GM12892 (cell line): ENCODE measurements around the gene C1QTNF4.
"Not testable (repeated sequence)": the region's sequence is repeated elsewhere in the genome, so short reads cannot be mapped to it uniquely, and the experiment has no call there.

Experiments
- DNase-seq: peaks from one replicate; pipeline ENCODE4 v3.0.0; 2011; ENCODE audit not compliant: insufficient read length
- FAIRE-seq: peaks from 2 replicates; lab custom pipeline; 2011; peaks lifted over from hg19 to GRCh38; lab: Jason Lieb, UNC
- POLR2A ChIP-seq: IDR thresholded peaks from 2 replicates; pipeline ENCODE4 v1.6.1; 2011; ENCODE audit warnings: low read depth, low read length, control low read depth
- POLR2AphosphoS5 ChIP-seq: IDR thresholded peaks from 2 replicates; pipeline ENCODE4 v1.6.1; 2011; ENCODE audit warnings: low read depth, low read length, control low read depth
- TAF1 ChIP-seq: IDR thresholded peaks from 2 replicates; pipeline ENCODE4 v1.6.1; 2011; ENCODE audit warnings: low read depth, mild to moderate bottlenecking, control low read depth, low read length, borderline replicate concordance

C1QTNF4 gene

DNA sequence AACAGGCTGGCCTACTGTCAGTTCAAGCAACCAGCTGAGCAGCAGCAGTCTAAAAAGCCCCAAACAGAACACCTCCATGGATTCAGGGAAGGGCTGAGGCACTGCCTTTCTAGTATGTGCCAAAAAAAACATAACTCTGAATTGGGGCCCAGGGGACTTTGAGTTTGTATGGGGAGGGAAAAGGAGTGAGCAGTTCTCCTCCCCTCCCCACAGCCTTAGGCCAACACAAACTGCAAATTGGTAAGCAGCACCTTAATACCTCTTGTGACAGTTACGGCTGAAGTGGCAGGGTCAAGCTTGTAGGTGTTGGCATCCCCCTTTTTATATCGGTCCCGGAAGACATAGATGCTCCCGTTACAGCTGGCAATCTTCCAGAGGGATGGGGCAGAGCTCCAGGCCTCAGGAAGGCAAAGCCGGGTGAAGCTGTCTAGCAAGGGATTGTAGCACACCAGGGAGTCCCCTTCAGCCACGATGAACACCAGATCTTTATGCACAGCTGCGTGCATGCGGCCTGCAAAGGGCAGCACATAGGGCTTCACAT lies 21.4 kb downstream of the C1QTNF4 start:
- FAIRE-seq: no peak

DNA sequence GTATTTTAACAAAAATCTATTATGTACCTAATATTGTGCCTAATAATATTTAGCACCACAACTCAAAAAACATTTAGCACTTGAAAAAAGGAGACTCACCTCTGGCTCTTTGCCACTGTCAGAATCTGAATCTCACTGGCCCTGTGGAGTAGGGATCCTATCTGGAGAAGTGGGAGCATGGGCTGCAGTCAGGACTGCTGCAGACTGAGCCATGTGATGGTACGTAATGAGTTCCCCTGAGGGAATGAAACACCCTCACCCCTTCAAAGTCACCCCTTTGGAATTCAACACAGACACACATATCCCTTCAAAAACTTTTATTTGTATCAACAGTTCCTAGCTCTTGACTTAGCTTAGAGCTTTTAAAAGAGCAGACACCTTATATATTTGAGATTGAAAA lies 22.3 kb downstream of the C1QTNF4 start:
- DNase-seq (no peak), FAIRE-seq (no peak)
- TF ChIP-seq TAF1 (no peak), POLR2A (no peak), POLR2AphosphoS5 (no peak)

More for the DNA sequence above, 21.4 kb downstream of the C1QTNF4 start:
- TF ChIP-seq POLR2AphosphoS5 (peak; percentile 16; the same call in 1 of the 2 replicates), POLR2A (no peak), TAF1 (no peak)
- DNase-seq: no peak

DNA sequence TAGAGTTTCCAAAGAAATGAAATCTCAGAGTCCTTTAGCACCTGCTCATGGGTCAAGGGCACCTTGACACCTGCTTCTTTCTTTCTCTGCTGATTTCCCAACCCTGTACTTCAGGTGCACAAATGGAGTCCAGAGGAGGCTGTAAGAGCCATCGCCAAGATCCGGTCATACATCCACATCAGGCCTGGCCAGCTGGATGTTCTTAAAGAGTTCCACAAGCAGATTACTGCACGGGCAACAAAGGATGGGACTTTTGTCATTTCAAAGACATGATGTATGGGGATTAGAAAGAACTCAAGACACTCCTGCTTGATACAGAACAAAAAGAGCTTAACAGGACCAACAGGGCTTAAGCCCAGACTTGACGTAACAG lies 22.9 kb downstream of the C1QTNF4 start:
- DNase-seq (no peak), FAIRE-seq (no peak)
- no peak for TF ChIP-seq POLR2AphosphoS5
- TF ChIP-seq TAF1: no peak
- no peak; the same call in 1 of the 2 replicates for TF ChIP-seq POLR2A

DNA sequence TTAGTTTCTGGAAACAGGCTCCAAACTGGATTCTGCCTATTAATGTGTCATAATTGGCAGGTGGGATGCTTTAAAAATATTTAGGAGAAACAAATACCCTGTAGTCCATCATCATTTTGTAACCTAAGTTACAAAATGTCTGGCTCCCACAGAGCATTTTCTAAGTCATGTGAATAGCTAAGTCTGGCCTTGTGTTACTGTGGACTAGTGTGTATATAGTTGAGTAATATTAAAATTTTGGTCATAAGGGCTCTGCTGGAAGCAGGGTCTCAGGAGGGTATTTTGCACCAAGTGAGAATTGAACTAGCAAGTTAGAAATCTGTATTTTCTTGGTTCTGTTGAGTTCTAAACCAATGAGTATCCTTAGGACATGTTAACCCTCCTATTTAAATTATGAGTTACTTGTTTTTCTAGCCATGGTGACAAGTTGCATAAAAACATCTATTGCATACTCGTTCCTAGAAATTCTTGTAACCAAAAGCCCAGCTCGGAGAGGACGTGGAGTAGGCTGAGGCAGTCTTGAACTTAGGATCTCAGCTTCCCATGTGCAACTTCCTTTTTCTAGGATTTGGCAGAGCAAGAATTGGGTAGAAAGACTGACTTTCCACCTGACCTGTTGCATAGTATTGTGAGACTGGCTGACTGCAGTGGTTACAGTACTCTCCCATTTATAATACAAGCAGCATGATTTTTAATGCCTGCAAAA lies 23.4 kb downstream of the C1QTNF4 start:
- 0 out of 2 replicates have a peak, but pooled peaks have one; percentile 25 for TF ChIP-seq POLR2A
- TF ChIP-seq POLR2AphosphoS5: no peak
- FAIRE-seq: no peak
- no peak for DNase-seq

DNA sequence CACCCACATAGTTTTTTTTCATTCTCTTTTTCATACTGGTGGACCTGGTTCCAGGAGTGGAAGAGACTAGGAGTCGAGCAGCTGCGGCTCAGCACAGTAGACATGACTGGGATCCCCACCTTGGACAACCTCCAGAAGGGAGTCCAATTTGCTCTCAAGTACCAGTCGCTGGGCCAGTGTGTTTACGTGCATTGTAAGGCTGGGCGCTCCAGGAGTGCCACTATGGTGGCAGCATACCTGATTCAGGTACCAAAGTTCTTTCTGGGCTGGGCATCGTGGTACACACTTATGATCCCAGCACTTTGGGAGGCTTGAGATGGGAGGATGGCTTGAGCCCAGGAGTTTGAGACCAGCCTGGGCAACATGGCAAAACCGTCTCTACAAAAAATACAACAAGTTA lies 24.6 kb downstream of the C1QTNF4 start:
- DNase-seq: no peak
- FAIRE-seq: no peak
- TF ChIP-seq POLR2A: no peak
- TF ChIP-seq POLR2AphosphoS5: no peak
- no peak for TF ChIP-seq TAF1

DNA sequence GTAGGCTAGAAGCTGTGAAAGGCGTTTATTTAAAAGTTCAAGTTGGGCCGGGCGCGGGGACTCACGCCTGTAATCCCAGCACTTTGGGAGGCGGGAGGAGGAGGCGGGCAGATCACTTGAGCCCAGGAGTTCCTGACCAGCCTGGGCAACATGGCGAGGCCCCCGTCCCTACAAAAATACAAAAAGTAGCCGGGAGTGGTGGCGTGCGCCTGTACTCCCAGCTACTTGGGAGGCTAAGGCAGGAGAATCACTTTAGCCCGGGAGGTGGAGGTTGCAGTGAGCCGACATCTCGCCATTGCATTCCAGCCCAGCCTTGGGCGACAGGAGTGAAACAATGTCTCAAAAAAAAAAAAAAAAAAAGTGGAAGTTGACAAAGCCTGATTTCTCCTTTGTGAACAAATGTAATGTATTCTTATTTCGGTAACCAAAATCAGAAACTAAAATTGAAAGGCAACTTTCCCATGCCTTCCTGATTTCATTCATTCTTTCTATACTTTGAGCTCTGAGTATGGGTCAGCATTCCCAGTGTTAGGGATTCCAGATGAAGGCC lies 28.0 kb downstream of the C1QTNF4 start:
- no peak for DNase-seq
- no peak for TF ChIP-seq POLR2A
- peak; percentile 30 for FAIRE-seq

DNA sequence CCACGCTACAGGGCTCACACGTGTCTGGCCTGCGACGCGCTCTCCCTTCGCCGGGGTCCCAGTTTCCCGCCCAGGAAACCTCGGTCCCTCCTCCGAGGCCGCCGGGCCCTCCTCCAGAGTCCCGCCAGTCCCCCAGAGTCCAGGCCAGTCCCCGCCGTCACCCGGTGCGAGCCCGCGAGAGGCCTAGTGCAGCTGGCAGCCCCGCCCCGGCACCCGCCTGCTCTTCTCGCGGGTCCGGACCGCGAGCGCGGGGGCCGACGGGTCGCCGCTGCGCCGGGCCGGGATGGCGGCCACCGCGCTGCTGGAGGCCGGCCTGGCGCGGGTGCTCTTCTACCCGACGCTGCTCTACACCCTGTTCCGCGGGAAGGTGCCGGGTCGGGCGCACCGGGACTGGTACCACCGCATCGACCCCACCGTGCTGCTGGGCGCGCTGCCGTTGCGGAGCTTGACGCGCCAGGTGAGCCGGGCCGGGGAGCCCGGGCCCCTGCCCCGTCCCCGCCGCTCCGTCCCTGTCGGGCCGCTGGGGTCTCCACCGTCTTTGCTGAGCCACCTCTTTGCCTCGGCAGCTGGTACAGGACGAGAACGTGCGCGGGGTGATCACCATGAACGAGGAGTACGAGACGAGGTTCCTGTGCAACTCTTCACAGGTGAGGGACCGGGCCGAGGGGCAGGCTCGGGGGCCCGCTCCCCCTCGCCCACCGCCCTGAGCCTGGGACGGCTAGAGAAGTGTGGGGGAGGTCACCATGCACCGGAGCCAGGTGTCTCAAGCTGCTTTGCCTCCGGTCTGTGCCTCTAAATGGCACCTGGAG lies 28.7 kb downstream of the C1QTNF4 start, which contains the start of gene PTPMT1:
TSS of gene PTPMT1 (plus strand) at position 260 of the 809 bp plus-strand sequence. CDS start at position 284, 24 bp downstream.
- FAIRE-seq (peak; percentile 83), DNase-seq (peak; percentile 66)
- peak; percentile 68 for TF ChIP-seq POLR2AphosphoS5
- TF ChIP-seq POLR2A: peak; percentile 96
- TF ChIP-seq TAF1: peak; percentile 61; the same call in 1 of the 2 replicates

DNA sequence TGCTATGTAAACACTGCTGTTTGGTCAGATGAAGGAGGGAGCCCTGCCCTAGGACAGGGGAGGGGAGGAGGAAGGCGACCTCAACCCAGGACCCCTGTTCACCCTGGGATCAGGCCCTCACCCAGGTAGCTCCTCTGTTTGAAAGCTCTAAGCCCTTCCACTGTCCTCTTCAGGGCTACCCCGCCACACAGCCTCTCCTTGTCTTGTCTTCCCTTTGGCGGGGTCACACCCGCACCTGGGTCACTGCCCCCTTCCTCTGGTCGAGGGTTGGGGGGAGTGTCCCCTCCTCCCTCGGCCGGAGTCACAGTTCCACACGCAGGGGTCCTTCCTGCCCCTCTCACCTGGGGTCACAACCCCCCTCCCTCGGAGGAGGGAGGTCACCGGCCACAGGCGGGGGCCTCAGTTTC lies 29.3 kb downstream of the C1QTNF4 start:
- DNase-seq: no peak
- TF ChIP-seq POLR2AphosphoS5: no peak
- TF ChIP-seq TAF1: no peak
- no peak for TF ChIP-seq POLR2A
- FAIRE-seq: no peak

DNA sequence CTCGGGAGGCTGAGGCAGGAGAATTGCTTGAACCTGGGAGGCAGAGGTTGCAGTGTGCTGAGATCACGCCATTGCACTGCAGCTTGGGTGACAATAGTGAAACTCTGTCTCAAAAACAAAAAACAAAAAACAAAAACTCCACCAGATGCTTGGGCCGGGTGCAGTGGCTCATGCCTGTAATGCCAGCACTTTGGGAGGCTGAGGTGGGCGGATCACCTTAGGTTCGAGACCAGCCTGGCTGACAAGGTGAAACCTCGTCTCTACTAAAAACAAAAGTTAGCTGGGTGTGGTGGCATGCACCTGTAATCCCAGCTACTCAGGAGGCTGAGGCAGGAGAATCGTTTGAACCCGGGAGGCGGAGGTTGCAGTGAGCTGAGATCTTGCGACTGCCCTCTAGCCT lies 29.8 kb downstream of the C1QTNF4 start:
- DNase-seq, FAIRE-seq: not testable (repeated sequence)

DNA sequence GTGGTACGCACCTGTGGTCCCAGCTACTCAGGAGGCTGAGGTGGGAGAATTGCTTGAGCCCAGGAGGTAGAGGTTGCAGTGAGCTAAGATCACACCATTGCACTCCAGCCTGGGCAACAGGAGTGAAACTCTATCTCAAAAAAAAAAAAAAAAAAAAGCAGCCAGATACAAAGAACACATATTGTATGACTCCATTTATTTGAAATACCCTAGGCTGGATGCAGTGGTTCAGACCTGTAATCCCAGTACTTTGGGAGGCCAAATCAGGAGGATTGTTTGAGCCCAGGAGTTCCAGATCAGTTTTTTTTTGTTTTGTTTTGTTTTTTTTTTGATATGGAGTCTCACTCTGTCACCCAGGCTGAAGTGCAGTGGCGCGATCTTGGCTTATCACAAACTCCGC lies 31.8 kb downstream of the C1QTNF4 start:
- FAIRE-seq, DNase-seq: not testable (repeated sequence)

DNA sequence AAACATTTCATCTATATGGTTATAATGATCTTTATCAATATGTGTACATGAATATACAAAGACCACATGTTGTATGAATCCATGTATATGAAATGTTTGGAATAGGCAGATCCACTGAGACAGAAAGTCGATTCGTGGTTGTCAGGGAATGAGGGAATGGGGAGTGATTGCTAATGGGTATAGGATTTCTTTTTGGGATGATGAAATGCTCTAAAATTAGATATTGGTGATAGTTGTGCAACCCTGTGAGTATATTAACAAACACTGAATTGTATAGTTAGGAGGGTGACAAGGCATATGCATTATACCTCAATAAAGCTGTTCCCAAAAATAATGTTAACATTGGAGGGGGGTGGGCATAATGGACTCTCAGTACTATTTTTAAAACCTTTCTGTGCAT lies 33.8 kb downstream of the C1QTNF4 start:
- DNase-seq (no peak), FAIRE-seq (no peak)
- TF ChIP-seq TAF1 (no peak), POLR2AphosphoS5 (no peak), POLR2A (no peak)

DNA sequence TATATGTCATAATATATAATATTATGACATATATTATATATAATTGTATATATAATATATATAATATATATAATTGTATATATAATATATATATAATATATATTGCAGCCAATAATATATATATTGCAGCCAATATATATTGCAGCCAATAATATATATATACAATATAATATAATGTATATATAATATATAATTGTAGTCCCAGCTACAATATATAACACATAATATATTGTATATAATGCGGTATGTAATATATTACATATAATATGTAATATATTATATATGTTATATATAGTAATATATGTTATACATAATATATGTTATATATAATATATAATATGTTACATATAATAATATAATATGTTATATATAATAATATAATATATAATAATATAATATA lies 35.5 kb downstream of the C1QTNF4 start:
- no peak for DNase-seq
- no peak for TF ChIP-seq TAF1
- no peak for TF ChIP-seq POLR2A
- no peak for TF ChIP-seq POLR2AphosphoS5
- FAIRE-seq: no peak

DNA sequence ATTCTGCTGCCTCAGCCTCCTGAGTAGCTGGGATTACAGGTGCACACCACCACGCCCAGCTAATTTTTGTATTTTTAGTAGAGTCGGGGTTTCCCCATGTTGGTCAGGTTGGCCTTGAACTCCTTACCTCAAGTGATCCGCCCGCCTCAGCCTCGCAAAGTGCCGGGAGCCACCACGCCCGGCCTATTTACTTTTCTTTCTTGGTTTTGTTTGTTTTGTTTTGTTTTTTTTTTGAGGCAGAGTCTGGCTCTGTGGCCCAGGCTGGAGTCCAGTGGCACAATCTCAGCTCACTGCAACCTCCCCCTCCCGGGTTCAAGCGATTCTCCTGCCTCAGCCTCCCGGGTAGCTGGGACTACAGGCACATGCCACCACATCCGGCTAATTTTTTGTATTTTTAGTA lies 37.2 kb downstream of the C1QTNF4 start:
- FAIRE-seq, DNase-seq: not testable (repeated sequence)
